GM19395 (cell line): ENCODE results near the gene PF4V1.
A peak's percentile ranks its signal among the peaks of the same experiment; 100 is the strongest.
"Not testable (repeated sequence)": the region's sequence is repeated elsewhere in the genome, so short reads cannot be mapped to it uniquely, and the experiment has no call there.

ENCODE experiments used
- ATAC-seq: cut with Tn5 transposase; IDR thresholded peaks from one replicate; pipeline ENCODE4 v1.9.1; 2021; ENCODE audit warnings: mild to moderate bottlenecking, moderate library complexity; ENCODE audit not compliant: unreplicated experiment

The PF4V1 gene

GRCh38 chr4:73869130-73870055, 16.3 kb downstream of the PF4V1 start, which contains the start of gene CXCL1:
CXCL1 (plus strand) TSS chr4:73869393; CDS start chr4:73869471, 78 bp downstream.
- peak; percentile 51 for ATAC-seq

DNA sequence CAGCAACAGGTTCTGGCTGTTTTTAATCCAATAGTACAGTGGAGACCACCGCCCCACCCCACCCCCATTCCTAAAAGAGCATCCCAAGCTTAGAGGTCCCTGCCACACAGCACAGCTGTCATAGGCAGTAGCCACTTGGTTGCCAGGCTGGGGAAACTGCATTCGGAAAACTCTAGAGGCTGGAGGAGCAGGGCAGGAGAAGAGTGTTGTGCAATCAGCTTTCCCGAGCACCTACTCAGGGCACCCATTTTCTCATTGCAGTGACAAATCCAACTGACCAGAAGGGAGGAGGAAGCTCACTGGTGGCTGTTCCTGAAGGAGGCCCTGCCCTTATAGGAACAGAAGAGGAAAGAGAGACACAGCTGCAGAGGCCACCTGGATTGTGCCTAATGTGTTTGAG, 17.2 kb downstream of the PF4V1 start:
- no peak for ATAC-seq

GRCh38 chr4:73870768-73871167, 17.7 kb downstream of the PF4V1 start:
- ATAC-seq, result no peak

GRCh38 chr4:73871511-73872310, 18.6 kb downstream of the PF4V1 start:
- ATAC-seq, result no peak

- ATAC-seq, result no peak
Measured at GRCh38 chr4:73872316-73873108, 19.4 kb downstream of the PF4V1 start.

GRCh38 chr4:73874386-73874785, 21.3 kb downstream of the PF4V1 start:
- ATAC-seq, result no peak

- no peak for ATAC-seq
Measured at GRCh38 chr4:73875401-73875800, 22.3 kb downstream of the PF4V1 start.

- ATAC-seq, result no peak
Measured at GRCh38 chr4:73883306-73883705, 30.2 kb downstream of the PF4V1 start.

DNA sequence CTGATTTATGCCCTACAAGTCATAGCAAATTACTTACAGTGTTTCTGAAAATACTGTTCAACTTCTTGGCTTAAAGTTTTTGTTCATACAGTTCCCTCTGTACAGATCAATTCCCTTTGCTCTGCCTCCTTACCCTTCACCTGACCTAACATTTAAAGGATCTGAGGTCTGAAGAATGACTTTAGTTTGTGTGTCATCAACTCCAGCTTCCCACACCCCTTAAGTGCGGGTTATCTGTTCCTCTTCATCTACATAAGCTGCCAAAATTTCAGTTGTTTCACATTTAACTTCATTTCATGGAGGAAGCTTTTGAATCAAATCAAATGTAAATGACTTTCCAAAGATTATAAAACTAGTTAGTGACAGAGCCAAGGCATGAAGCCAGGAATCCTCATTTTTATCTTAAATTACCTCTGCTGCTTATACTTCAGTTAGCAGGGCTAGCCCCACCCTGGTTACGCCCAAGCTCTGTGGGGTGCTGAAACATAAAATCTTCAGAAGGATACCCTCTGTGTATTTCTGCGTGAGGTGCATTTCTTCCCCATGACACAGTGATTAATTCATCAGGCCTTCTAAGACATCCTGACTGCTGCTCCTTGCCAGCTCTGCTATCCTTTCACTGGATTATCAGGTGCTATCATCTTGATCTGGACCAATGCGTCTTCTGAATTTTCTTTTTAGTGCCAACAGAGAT, 32.6 kb downstream of the PF4V1 start:
- ATAC-seq, result no peak

GRCh38 chr4:73891326-73891725, 38.2 kb downstream of the PF4V1 start:
- ATAC-seq, result no peak

GRCh38 chr4:73891739-73892405, 38.8 kb downstream of the PF4V1 start:
- ATAC-seq, result no peak

DNA sequence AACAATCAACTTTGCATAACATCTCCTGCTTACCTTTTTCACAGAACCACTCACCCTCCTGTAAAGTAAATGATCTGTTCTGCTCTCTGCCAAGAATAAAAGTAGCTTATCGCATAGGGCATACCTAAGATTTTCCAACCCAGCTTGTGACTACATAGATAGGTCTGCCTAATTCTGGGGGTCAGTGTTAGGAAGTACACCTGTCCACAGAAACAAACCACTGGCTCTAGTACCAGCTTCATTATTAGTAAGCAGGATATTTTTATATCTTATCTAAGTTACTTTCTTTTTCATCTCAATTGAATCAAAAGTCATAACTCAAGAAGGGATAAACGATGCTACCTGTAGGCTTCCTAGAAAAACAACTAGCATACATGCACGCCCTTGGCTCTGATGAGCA, 39.9 kb downstream of the PF4V1 start:
- no peak for ATAC-seq

DNA sequence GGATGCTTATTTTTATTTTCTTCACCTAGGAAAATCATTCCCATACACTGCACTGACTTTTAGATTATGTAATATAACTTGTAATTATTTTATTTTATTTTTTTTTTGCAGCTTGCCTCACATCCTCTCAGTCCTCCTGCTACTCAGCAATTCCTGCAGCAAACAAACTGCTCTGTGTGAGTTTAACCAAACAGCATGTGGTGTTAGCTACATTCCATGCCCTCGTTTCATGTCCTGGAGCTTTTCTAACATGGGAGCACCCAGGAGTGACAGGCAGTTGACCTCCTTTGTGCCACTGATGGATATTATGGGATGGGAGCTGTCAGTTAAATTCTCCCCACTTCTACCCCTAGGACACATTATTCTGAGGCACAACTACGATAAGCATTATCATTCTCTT, 40.9 kb downstream of the PF4V1 start:
- ATAC-seq, result no peak

DNA sequence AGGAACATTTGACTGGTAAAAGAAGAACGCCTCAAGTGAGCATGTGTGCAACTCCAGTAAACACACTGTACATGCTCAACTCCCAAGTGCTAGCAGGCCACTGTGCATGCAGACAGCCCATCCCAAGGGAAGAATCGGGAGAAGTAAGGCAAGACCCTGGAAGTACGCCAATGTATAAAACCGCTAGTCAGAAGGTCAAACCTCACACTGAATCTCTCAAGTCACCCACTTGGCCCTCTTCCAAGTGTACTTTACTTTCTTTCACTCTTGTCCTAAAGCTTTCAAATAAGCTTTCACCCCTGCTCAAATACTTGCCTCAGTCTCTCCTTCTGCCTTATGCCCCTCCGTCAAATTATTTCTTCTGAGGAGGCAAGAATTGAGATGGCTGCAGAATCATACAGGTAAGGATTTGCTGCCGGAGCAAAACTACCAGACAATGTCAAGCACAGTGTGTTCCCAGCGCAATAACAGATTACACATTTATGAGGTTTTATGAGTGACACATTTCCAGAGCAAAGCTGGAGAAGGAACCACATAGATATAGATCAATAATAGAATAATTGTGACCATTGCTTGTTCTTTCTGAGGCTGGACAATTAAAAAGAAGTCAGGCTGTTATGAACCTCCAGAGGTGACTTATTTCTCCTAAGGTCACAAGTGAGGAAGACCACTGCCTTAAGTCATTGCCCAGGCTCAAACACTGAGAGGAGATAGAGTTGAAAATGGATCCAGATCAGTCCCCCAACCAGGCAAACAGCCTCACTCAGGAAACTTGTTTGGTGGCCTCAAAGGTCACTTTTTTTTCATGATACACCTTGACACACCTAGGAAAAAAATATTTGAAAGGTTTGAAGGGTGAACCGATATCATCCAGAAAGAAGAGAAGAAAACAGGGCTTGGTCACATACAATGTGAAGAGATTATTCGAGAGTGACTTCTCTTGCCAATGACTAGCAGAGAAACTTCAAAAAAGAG, 42.4 kb downstream of the PF4V1 start:
- ATAC-seq, result no peak

DNA sequence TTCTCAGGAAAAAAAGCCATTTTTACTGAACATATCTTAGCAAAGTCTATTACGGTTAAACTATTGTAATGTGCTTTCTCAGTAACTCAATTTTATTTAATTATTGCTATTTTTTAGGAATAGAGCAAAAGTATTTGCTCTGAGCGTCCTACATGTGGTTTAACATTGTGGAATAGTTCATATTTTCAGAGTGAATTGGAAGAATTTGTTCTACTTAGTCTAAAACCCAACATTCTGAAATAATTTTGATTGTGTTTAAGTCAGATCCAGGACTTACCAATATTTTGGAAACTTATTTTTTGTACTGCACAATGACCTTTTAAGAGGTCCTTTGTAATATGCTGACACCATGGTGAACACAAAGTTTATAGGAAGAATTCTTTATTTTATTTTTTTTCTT, 43.3 kb downstream of the PF4V1 start:
- no peak for ATAC-seq

DNA sequence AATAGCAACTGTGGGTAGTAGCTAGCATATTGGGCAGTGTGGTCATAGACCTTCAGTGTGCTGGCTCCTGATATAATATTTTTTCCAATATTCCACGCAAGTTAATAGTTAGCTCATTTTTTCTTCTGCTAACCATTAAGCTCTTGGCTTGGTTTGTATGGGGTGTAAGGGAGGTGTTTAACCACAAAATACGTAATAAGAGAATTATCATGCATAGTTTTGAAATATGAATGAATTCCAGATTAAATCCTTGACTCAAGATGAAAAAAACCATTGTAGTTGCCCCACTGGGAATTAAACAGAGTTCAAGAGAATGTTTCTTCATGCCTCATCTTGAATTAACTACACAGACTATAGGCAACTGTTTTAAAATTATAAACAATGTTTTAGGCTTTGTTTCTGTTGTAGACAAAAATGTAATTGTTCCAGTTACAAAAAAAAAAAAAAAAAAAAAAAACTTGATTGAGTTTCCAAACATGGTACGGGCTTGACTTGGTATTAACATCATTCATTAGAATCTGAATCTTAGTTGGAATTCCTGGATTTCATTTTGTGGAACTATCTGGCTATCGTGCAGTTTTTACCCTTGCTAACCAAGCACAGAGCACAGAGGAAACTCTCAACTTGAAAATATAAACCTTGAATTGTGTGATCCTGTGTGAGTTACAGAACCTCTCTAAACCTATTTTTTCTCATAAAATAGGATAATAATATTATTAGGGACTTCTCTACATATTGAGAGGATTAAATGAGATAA, 44.5 kb downstream of the PF4V1 start:
- no peak for ATAC-seq

DNA sequence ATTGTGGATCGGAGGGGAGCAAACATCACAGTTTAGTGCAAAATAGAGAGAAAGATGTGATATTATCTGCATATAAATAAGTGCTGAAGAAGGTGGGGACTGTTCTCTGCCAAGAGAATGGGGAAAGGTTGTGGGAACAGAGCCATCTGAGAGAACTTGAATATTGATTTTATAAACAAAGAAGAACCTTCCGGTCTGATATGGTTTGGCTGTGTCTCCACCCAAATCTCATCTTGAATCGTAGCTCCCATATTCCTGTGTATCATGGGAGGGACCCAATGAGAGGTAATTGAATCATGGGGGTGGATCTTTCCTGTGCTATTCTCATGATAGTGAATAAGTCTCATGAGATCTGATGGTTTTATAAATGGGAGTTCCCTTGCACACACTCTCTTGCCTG, 46.2 kb downstream of the PF4V1 start:
- not testable (repeated sequence) for ATAC-seq

- no peak for ATAC-seq
Measured at GRCh38 chr4:73901031-73901430, 47.9 kb downstream of the PF4V1 start.
